NB4 (cell line): ENCODE results near the gene ADCY3.

Experiments used
- CTCF ChIP-seq: IDR thresholded peaks from one replicate; pipeline ENCODE4 v1.5.1; 2012; ENCODE audit warnings: low read depth, low read length
- MAX ChIP-seq: IDR thresholded peaks from 2 replicates; pipeline ENCODE4 v1.6.1; 2011; ENCODE audit warnings: low read depth, low read length
- POLR2A ChIP-seq: IDR thresholded peaks from 2 replicates; pipeline ENCODE4 v1.6.1; 2011; ENCODE audit warnings: mild to moderate bottlenecking; ENCODE audit not compliant: insufficient read length; ENCODE audit errors: extremely low read depth

- no peak for TF ChIP-seq CTCF
- TF ChIP-seq POLR2A: no peak
- no peak for TF ChIP-seq MAX
These were observed 4.9 kb downstream of the ADCY3 start for GRCh38 chr2:24915175-24915574.
